UCSD-AML1 (cell line): Measurements from ENCODE around the gene HOXA10.

Source experiments
- DNase-seq: peaks from one replicate; lab custom pipeline; 2025; ENCODE audit not compliant: unreplicated experiment; lab: John Stamatoyannopoulos, UW

Gene HOXA10

GRCh38 chr7:27173956-27174873 is at the start of gene HOXA10:
HOXA10 (minus strand) TSS chr7:27174320; CDS start chr7:27174306, 14 bp downstream.
- DNase-seq, result no peak

GRCh38 chr7:27221201-27221797 is 47.2 kb upstream of the HOXA10 start:
- no peak for DNase-seq

- no peak for DNase-seq
Measured at GRCh38 chr7:27220440-27220955, 46.4 kb upstream of the HOXA10 start.

GRCh38 chr7:27219821-27220220 is 45.7 kb upstream of the HOXA10 start:
- no peak for DNase-seq

- DNase-seq, result no peak
Measured at GRCh38 chr7:27217951-27218350, 43.8 kb upstream of the HOXA10 start.

GRCh38 chr7:27215356-27215755 is 41.2 kb upstream of the HOXA10 start:
- DNase-seq, result no peak

GRCh38 chr7:27214239-27214950 is 40.3 kb upstream of the HOXA10 start:
- no peak for DNase-seq

- DNase-seq, result no peak
Measured at GRCh38 chr7:27213433-27214238, 39.5 kb upstream of the HOXA10 start.

GRCh38 chr7:27212497-27213432 is 38.6 kb upstream of the HOXA10 start:
- no peak for DNase-seq

GRCh38 chr7:27211764-27212204 is 37.7 kb upstream of the HOXA10 start:
- no peak for DNase-seq

- no peak for DNase-seq
Measured at GRCh38 chr7:27211084-27211446, 36.9 kb upstream of the HOXA10 start.

- DNase-seq, result peak; percentile 13
Measured at GRCh38 chr7:27210441-27211083, 36.4 kb upstream of the HOXA10 start.

GRCh38 chr7:27209933-27210440 is 35.9 kb upstream of the HOXA10 start:
- no peak for DNase-seq

GRCh38 chr7:27208998-27209397 is 34.9 kb upstream of the HOXA10 start:
- DNase-seq, result no peak

GRCh38 chr7:27207348-27207985 is 33.3 kb upstream of the HOXA10 start:
- DNase-seq, result no peak

GRCh38 chr7:27205325-27206280 is 31.5 kb upstream of the HOXA10 start:
- DNase-seq, result no peak

GRCh38 chr7:27204851-27205322 is 30.8 kb upstream of the HOXA10 start:
- no peak for DNase-seq
